H1 (cell line): ENCODE measurements around the gene PUS7L. TPM values are rescaled to one million over a fixed set of nuclear protein-coding genes. Genes with fewer than 3 reads are reported as not detected.

Experiments used
- CTCF ChIA-PET: fragments of 300-600 bp; sonication (Branson Sonifier 250); formaldehyde crosslinking; loops from one replicate; lab custom pipeline; 2021; ENCODE audit not compliant: partially characterized antibody; lab: Charles Lee
- POLR2A ChIA-PET: fragments of 300-600 bp; sonication (Branson Sonifier 250); formaldehyde crosslinking; loops from one replicate; lab custom pipeline; 2021; ENCODE audit warnings: inconsistent platforms; ENCODE audit not compliant: partially characterized antibody; lab: Charles Lee
- DNase-seq, 2 experiments: peaks; one replicate each; pipeline versions ENCODE4 v3.0.0 to v3.0.0-alpha.2; 2010 to 2022; ENCODE audit warnings: low spot score in 2 of 2, low read depth in 1 of 2, mixed read lengths in 1 of 2
- FAIRE-seq: peaks from 2 replicates; lab custom pipeline; 2011; peaks lifted over from hg19 to GRCh38; lab: Jason Lieb, UNC
- H2AFZ ChIP-seq: 2 replicates; pipeline ENCODE4 v1.8.1; 2012; ENCODE audit warnings: low read length, inconsistent platforms
- H2AK5ac ChIP-seq: 2 replicates; pipeline ENCODE4 v1.6.1; 2013; ENCODE audit warnings: low read depth, low read length
- H2BK120ac ChIP-seq: replicated peaks from 2 replicates; pipeline ENCODE3; 2013; ENCODE audit warnings: low read depth, low read length, inconsistent platforms
- H2BK12ac ChIP-seq: 2 replicates; pipeline ENCODE4 v1.6.1; 2013; ENCODE audit warnings: low read depth, low read length
- H2BK15ac ChIP-seq: 2 replicates; pipeline ENCODE4 v1.6.1; 2013; ENCODE audit warnings: low read length
- H2BK20ac ChIP-seq: 2 replicates; pipeline ENCODE4 v1.6.1; 2013; ENCODE audit warnings: low read length
- H2BK5ac ChIP-seq: 2 replicates; pipeline ENCODE4 v1.6.1; 2013; ENCODE audit warnings: low read depth, low read length
- H3K14ac ChIP-seq: 2 replicates; pipeline ENCODE4 v1.6.1; 2013; ENCODE audit warnings: inconsistent platforms; ENCODE audit not compliant: insufficient read length
- H3K18ac ChIP-seq: 2 replicates; pipeline ENCODE4 v1.6.1; 2013; ENCODE audit warnings: low read length; ENCODE audit errors: extremely low read depth
- H3K23ac ChIP-seq: 2 replicates; pipeline ENCODE4 v1.6.1; 2013; ENCODE audit warnings: inconsistent platforms; ENCODE audit not compliant: insufficient read length
- H3K23me2 ChIP-seq: 2 replicates; pipeline ENCODE4 v1.6.1; 2013; ENCODE audit warnings: low read depth, low read length
- H3K27ac ChIP-seq: 2 replicates; pipeline ENCODE4 v1.6.1; 2011; ENCODE audit warnings: low read depth, low read length, inconsistent platforms
- H3K27me3 ChIP-seq, 4 experiments: replicated peaks in 1 of 4; 1 replicate in 1 of 4; 2 replicates in 3 of 4; pipeline versions ENCODE4 v1.6.1 to v1.8.1; 2011 to 2013; ENCODE audit warnings: low read length in 3 of 4, mild to moderate bottlenecking in 3 of 4, inconsistent platforms in 2 of 4, mixed read lengths in 2 of 4, moderate library complexity in 1 of 4; ENCODE audit not compliant: control insufficient read depth in 3 of 4, insufficient read depth in 3 of 4; ENCODE audit errors: extremely low read depth in 1 of 4
- H3K36me3 ChIP-seq, 4 experiments: 2 replicates each; pipeline versions ENCODE4 v1.6.1 to v1.8.1; 2011 to 2013; ENCODE audit warnings: mild to moderate bottlenecking in 4 of 4, low read length in 3 of 4, moderate library complexity in 2 of 4, control low read depth in 1 of 4, inconsistent platforms in 1 of 4; ENCODE audit not compliant: insufficient read depth in 4 of 4, control insufficient read depth in 2 of 4
- H3K4ac ChIP-seq: replicated peaks from 2 replicates; pipeline ENCODE3; 2013; ENCODE audit warnings: low read length, low read depth, mixed read lengths, inconsistent platforms; ENCODE audit not compliant: insufficient read length
- H3K4me1 ChIP-seq, 4 experiments: replicated peaks in 1 of 4; 1 replicate in 1 of 4; 2 replicates in 3 of 4; pipeline versions ENCODE4 v1.6.1 to v1.8.1; 2011 to 2013; ENCODE audit warnings: low read length in 3 of 4, inconsistent platforms in 2 of 4, mixed read lengths in 1 of 4; ENCODE audit not compliant: insufficient read depth in 4 of 4, control insufficient read depth in 3 of 4
- H3K4me2 ChIP-seq, 2 experiments: 2 replicates each; pipeline versions ENCODE4 v1.6.1 to v1.8.1; 2011 to 2013; ENCODE audit warnings: low read depth in 2 of 2, low read length in 2 of 2, control low read depth in 1 of 2, inconsistent platforms in 1 of 2, mild to moderate bottlenecking in 1 of 2; ENCODE audit not compliant: insufficient read depth in 1 of 2
- H3K4me3 ChIP-seq, 4 experiments: fragments of 200-600, 300-600 bp in 1 of 4; sonication (generic), shearing (Covaris generic), sonication (Bioruptor Twin) in 1 of 4; 2 replicates each; pipeline versions ENCODE4 v1.5.1 to v1.8.1; 2011 to 2016; ENCODE audit warnings: low read length in 4 of 4, low read depth in 3 of 4, control low read depth in 2 of 4, inconsistent platforms in 2 of 4, mild to moderate bottlenecking in 2 of 4, mixed read lengths in 1 of 4, moderate library complexity in 1 of 4; ENCODE audit not compliant: insufficient read depth in 2 of 4; ENCODE audit errors: extremely low read depth in 1 of 4
- H3K56ac ChIP-seq: replicated peaks from 2 replicates; pipeline ENCODE3; 2013; ENCODE audit warnings: low read depth, mild to moderate bottlenecking, mixed read lengths, low read length, inconsistent platforms; ENCODE audit not compliant: insufficient read length
- H3K79me1 ChIP-seq: 2 replicates; pipeline ENCODE4 v1.6.1; 2013; ENCODE audit warnings: low read depth, low read length, control low read depth
- H3K79me2 ChIP-seq, 2 experiments: 2 replicates each; pipeline versions ENCODE4 v1.6.1 to v1.8.1; 2012 to 2013; ENCODE audit warnings: low read length in 2 of 2, mild to moderate bottlenecking in 2 of 2, inconsistent platforms in 1 of 2; ENCODE audit not compliant: insufficient read depth in 2 of 2, control insufficient read depth in 1 of 2
- H3K9ac ChIP-seq, 4 experiments: replicated peaks in 1 of 4; 1 replicate in 1 of 4; 2 replicates in 3 of 4; pipeline versions ENCODE4 v1.6.1 to v1.8.1; 2011 to 2013; ENCODE audit warnings: low read depth in 3 of 4, low read length in 3 of 4, control low read depth in 2 of 4, mild to moderate bottlenecking in 2 of 4, moderate library complexity in 2 of 4, inconsistent platforms in 1 of 4; ENCODE audit errors: extremely low read depth in 1 of 4
- H3K9me3 ChIP-seq, 2 experiments: 2 replicates each; pipeline versions ENCODE4 v1.6.1 to v1.8.1; 2012 to 2013; ENCODE audit warnings: mild to moderate bottlenecking in 2 of 2, moderate library complexity in 2 of 2, control low read depth in 1 of 2, inconsistent platforms in 1 of 2, low read depth in 1 of 2, low read length in 1 of 2, mixed read lengths in 1 of 2; ENCODE audit not compliant: insufficient read depth in 2 of 2
- H4K20me1 ChIP-seq, 2 experiments: replicated peaks in 1 of 2; 2 replicates each; pipeline versions ENCODE3 to v1.8.1; 2011 to 2013; ENCODE audit warnings: inconsistent platforms in 2 of 2, low read length in 2 of 2, mild to moderate bottlenecking in 1 of 2; ENCODE audit not compliant: insufficient read depth in 2 of 2, control insufficient read depth in 1 of 2
- H4K5ac ChIP-seq: 2 replicates; pipeline ENCODE4 v1.6.1; 2013; ENCODE audit warnings: low read length, low read depth, mixed read lengths, inconsistent platforms; ENCODE audit not compliant: insufficient read length
- H4K8ac ChIP-seq: 2 replicates; pipeline ENCODE4 v1.8.0; 2013; ENCODE audit warnings: mild to moderate bottlenecking, moderate library complexity, low read length, inconsistent platforms; ENCODE audit not compliant: insufficient read depth; ENCODE audit errors: extremely low read depth
- H4K91ac ChIP-seq: replicated peaks from 2 replicates; pipeline ENCODE3; 2013; ENCODE audit warnings: low read length, mixed read lengths, inconsistent platforms; ENCODE audit not compliant: insufficient read length
- CTBP2 ChIP-seq: IDR thresholded peaks from 2 replicates; pipeline ENCODE4 v1.7.0; 2011; ENCODE audit warnings: borderline replicate concordance, mild to moderate bottlenecking, moderate library complexity, mixed read lengths, low read length; ENCODE audit not compliant: insufficient read depth, insufficient read length
- CTCF ChIP-seq, 3 experiments: IDR thresholded peaks; 1 replicate in 2 of 3; 2 replicates in 1 of 3; pipeline versions ENCODE4 v1.5.1 to v1.6.1; 2011; ENCODE audit warnings: low read length in 3 of 3, mild to moderate bottlenecking in 3 of 3, inconsistent platforms in 2 of 3, low read depth in 1 of 3, moderate library complexity in 1 of 3; ENCODE audit not compliant: insufficient read depth in 1 of 3; ENCODE audit errors: control extremely low read depth in 1 of 3
- RAD21 ChIP-seq, 2 experiments: IDR thresholded peaks in 1 of 2; conservative IDR thresholded peaks in 1 of 2; 2 replicates each; pipeline ENCODE4 v1.6.1; 2011; ENCODE audit warnings: low read depth in 2 of 2, low read length in 2 of 2, improper control_type of control experiment in 1 of 2, inconsistent platforms in 1 of 2, mild to moderate bottlenecking in 1 of 2, moderate library complexity in 1 of 2
- polyA plus RNA-seq, 7 experiments: library from polyadenylated mRNA; depleted of rRNA in 3 of 7; stranded (reverse) in 5 of 7; unstranded in 2 of 7; fragments of >200 nt in 5 of 7; fragments of 200-250 nt in 2 of 7; gene quantifications; 1 replicate in 5 of 7; 2 replicates in 1 of 7; 4 replicates in 1 of 7; pipeline versions ENCODE4 v1.2.1 to v1.2.3, GENCODE V29; 2011 to 2013; ENCODE audit warnings: missing spikeins in 2 of 7, mixed read lengths in 2 of 7
- total RNA-seq: library from RNA; stranded (reverse); fragmentation: NEBNext Ultra II Directional; extraction: Animal tissue kit (Norgen Biotek cat#: 25700); gene quantifications from 2 replicates; pipeline ENCODE4 v1.2.1, GENCODE V29; 2021

PUS7L gene
- total and polyA plus RNA-seq, 2 of the 8 experiments (the other 6 are each of a cell fraction or from before 2014, with no cell fraction given): 3.6 to 26.8 TPM

- POLR2A ChIA-PET: no interaction called here
- TF ChIP-seq RAD21 (IDR thresholded peaks at IDR 0.05 in 1 of 2, conservative IDR thresholded peaks at IDR 0.05 in 1 of 2; ENCODE audit: low read depth in 2 of 2, low read length in 2 of 2): no peak
- TF ChIP-seq CTBP2: no peak
- TF ChIP-seq CTCF (IDR thresholded peaks at IDR 0.05; ENCODE audit: control extremely low read depth in 1 of 3, insufficient read depth in 1 of 3, low read depth in 1 of 3, low read length in 3 of 3): no peak
- no peak overlapping the region for H3K4me3 ChIP-seq
These were observed 28.5 kb upstream of the PUS7L start for GRCh38 chr12:43786899-43787693.

More at GRCh38 chr12:43786899-43787693, 28.5 kb upstream of the PUS7L start:
- H3K23ac ChIP-seq: no peak overlapping the region
- CTCF ChIA-PET: interaction anchor here (0.9 to 2.0 kb wide), 3 partner anchors 10 to 96 kb away, joined by 3 to 7 read pairs (median 5); partner anchors contain the start of gene TWF1
- DNase-seq (no peak), FAIRE-seq (no peak)
- H3K4me2 ChIP-seq: no peak overlapping the region
- no peak overlapping the region for H2BK15ac ChIP-seq
- no peaks in the 10 kb centered on the region for H3K27me3 ChIP-seq
- H3K56ac ChIP-seq: no peak overlapping the region
- no peak overlapping the region for H2AFZ ChIP-seq
- H3K4ac ChIP-seq: no peak overlapping the region
- no peaks in the 10 kb centered on the region; a peak in 1 of 8 replicates for H3K36me3 ChIP-seq
- H3K14ac ChIP-seq: no peak overlapping the region
- no peak overlapping the region for H4K5ac ChIP-seq
- no peaks in the 10 kb centered on the region for H4K20me1 ChIP-seq
- H3K23me2 ChIP-seq: no peaks in the 10 kb centered on the region
- H3K27ac ChIP-seq: no peak overlapping the region
- H4K91ac ChIP-seq: no peak overlapping the region
- no peak overlapping the region for H2BK5ac ChIP-seq
- no peaks in the 10 kb centered on the region for H3K79me1 ChIP-seq
- no peak overlapping the region for H4K8ac ChIP-seq
- no peak overlapping the region for H2BK12ac ChIP-seq
- no peak overlapping the region for H3K9ac ChIP-seq
- H3K4me1 ChIP-seq: no peaks in the 10 kb centered on the region
- no peak overlapping the region for H3K18ac ChIP-seq
- H3K9me3 ChIP-seq: no peaks in the 10 kb centered on the region
- no peak overlapping the region for H2BK20ac ChIP-seq
- no peaks in the 10 kb centered on the region for H3K79me2 ChIP-seq
- no peak overlapping the region for H2BK120ac ChIP-seq
- H2AK5ac ChIP-seq: no peak overlapping the region
